Ishikawa (cell line): Measurements from ENCODE around the gene IRS2.

ENCODE experiments used
- CEBPB ChIP-seq: IDR thresholded peaks from 2 replicates; pipeline ENCODE4 v1.6.1; 2012
- CREB1 ChIP-seq: IDR thresholded peaks from 2 replicates; pipeline ENCODE4 v1.6.1; 2012; ENCODE audit warnings: low read depth
- EGR1 ChIP-seq: IDR thresholded peaks from 2 replicates; pipeline ENCODE4 v1.6.1; 2012
- EP300 ChIP-seq: IDR thresholded peaks from 2 replicates; pipeline ENCODE4 v1.6.1; 2012; ENCODE audit warnings: borderline replicate concordance
- FOXM1 ChIP-seq: IDR thresholded peaks from 2 replicates; pipeline ENCODE4 v1.6.1; 2012; ENCODE audit warnings: low read depth, borderline replicate concordance
- MAX ChIP-seq: IDR thresholded peaks from 2 replicates; pipeline ENCODE4 v1.6.1; 2012
- NFIC ChIP-seq: IDR thresholded peaks from 2 replicates; pipeline ENCODE4 v1.6.1; 2012
- RAD21 ChIP-seq: IDR thresholded peaks from 2 replicates; pipeline ENCODE4 v1.6.1; 2012; ENCODE audit warnings: low read depth
- REST ChIP-seq: IDR thresholded peaks from 2 replicates; pipeline ENCODE4 v1.6.1; 2012; ENCODE audit warnings: low read depth, mild to moderate bottlenecking
- TAF1 ChIP-seq: IDR thresholded peaks from 2 replicates; pipeline ENCODE4 v1.6.1; 2012; ENCODE audit warnings: low read depth, mild to moderate bottlenecking
- TCF12 ChIP-seq: IDR thresholded peaks from 2 replicates; pipeline ENCODE4 v1.6.1; 2012; ENCODE audit warnings: low read depth
- TEAD4 ChIP-seq: IDR thresholded peaks from 2 replicates; pipeline ENCODE4 v1.6.1; 2012
- USF1 ChIP-seq: IDR thresholded peaks from 2 replicates; pipeline ENCODE4 v1.6.1; 2012
- YY1 ChIP-seq: IDR thresholded peaks from 2 replicates; pipeline ENCODE4 v1.6.1; 2012; ENCODE audit warnings: low read depth
- ZBTB7A ChIP-seq: IDR thresholded peaks from 2 replicates; pipeline ENCODE4 v1.6.1; 2012; ENCODE audit warnings: low read depth

Gene IRS2

GRCh38 chr13:109751477-109751876 is 34.9 kb downstream of the IRS2 start:
- no peak for TF ChIP-seq EGR1
- no peak for TF ChIP-seq USF1
- no peak for TF ChIP-seq MAX
- no peak for TF ChIP-seq TAF1
- no peak for TF ChIP-seq CEBPB
- no peak for TF ChIP-seq YY1
- no peak for TF ChIP-seq RAD21
- no peak for TF ChIP-seq CREB1
- TF ChIP-seq TEAD4: no peak
- no peak for TF ChIP-seq NFIC
- no peak for TF ChIP-seq ZBTB7A
- no peak for TF ChIP-seq REST
- TF ChIP-seq FOXM1: no peak

GRCh38 chr13:109750221-109750775 is 36.1 kb downstream of the IRS2 start:
- TF ChIP-seq RAD21 (no peak), CREB1 (no peak), CEBPB (no peak), FOXM1 (no peak), YY1 (no peak), TAF1 (no peak), TEAD4 (no peak), EP300 (no peak), MAX (no peak), REST (no peak), TCF12 (no peak), NFIC (no peak)

GRCh38 chr13:109749365-109749764 is 37.0 kb downstream of the IRS2 start:
- TF ChIP-seq ZBTB7A (no peak), RAD21 (no peak), MAX (no peak)

- TF ChIP-seq NFIC: no peak
- no peak for TF ChIP-seq FOXM1
- TF ChIP-seq CREB1: no peak
- TF ChIP-seq YY1: no peak
These were observed 37.7 kb downstream of the IRS2 start for GRCh38 chr13:109748677-109749076.

- no peak for TF ChIP-seq CREB1
- no peak for TF ChIP-seq MAX
- no peak for TF ChIP-seq TEAD4
- TF ChIP-seq ZBTB7A: no peak
- no peak for TF ChIP-seq YY1
- no peak for TF ChIP-seq TAF1
- no peak for TF ChIP-seq FOXM1
- TF ChIP-seq NFIC: no peak
- TF ChIP-seq CEBPB: no peak
- no peak for TF ChIP-seq TCF12
- no peak for TF ChIP-seq USF1
- no peak for TF ChIP-seq EP300
These were observed 38.9 kb downstream of the IRS2 start for GRCh38 chr13:109747524-109747923.

- no peak for TF ChIP-seq EGR1
- no peak for TF ChIP-seq CREB1
- TF ChIP-seq TAF1: no peak
- no peak for TF ChIP-seq NFIC
- no peak for TF ChIP-seq YY1
- TF ChIP-seq CEBPB: no peak
- no peak for TF ChIP-seq TEAD4
- TF ChIP-seq MAX: no peak
- no peak for TF ChIP-seq ZBTB7A
- no peak for TF ChIP-seq EP300
- no peak for TF ChIP-seq USF1
- TF ChIP-seq RAD21: no peak
These were observed 40.0 kb downstream of the IRS2 start for GRCh38 chr13:109746364-109746763.
